GM21447 (cell line): ENCODE results near the gene KIRREL3.
"Not testable (repeated sequence)": the region's sequence is repeated elsewhere in the genome, so short reads cannot be mapped to it uniquely, and the experiment has no call there.

ENCODE experiments used
- ATAC-seq: cut with Tn5 transposase; IDR thresholded peaks from one replicate; pipeline ENCODE4 v1.9.1; 2021; ENCODE audit not compliant: unreplicated experiment

Gene KIRREL3

GRCh38 chr11:126959700-126960099 is 40.9 kb downstream of the KIRREL3 start:
- no peak for ATAC-seq

GRCh38 chr11:126956635-126957034 is 43.9 kb downstream of the KIRREL3 start:
- ATAC-seq, result no peak

- not testable (repeated sequence) for ATAC-seq
These were observed 48.0 kb downstream of the KIRREL3 start for GRCh38 chr11:126952533-126952932.

DNA sequence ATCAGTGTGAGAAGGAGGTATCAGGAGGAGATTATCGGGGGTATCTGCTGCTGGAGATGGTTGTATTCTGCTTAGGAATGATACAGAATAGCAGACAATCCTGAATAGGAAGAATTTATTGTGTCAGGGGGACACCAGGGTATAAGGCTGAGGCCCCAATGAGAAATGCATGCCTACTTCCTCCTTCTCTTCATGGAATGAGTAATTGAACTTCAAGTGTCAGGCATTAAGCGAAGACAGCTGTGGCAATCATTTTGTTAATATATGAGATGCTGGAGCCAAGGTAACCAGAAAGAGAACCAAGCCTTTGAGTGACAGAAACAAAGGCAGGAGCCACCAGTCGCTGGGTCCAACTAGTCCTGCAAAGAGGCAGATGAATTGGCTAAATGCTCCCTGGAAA is 49.1 kb downstream of the KIRREL3 start:
- no peak for ATAC-seq

GRCh38 chr11:126949066-126949891 is 51.3 kb downstream of the KIRREL3 start:
- no peak for ATAC-seq

DNA sequence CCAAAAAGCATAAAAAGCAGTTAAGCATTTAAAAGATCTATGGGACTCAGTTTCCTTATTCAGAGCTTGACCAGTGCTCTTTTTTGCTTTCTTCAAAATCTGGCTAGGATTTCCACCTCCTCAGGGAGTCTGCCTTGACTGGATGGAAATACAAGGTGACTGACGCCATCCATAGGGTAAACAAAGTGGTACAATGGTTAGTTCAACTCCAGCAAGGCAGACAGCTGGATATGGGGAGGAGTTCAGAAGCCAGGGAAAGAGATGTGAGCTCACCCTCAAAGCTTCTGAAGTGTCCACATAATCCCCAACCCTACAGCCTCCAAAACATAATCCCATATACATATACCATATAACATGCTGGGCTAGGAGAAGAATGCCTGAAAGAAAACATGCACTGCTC is 52.0 kb downstream of the KIRREL3 start:
- no peak for ATAC-seq

DNA sequence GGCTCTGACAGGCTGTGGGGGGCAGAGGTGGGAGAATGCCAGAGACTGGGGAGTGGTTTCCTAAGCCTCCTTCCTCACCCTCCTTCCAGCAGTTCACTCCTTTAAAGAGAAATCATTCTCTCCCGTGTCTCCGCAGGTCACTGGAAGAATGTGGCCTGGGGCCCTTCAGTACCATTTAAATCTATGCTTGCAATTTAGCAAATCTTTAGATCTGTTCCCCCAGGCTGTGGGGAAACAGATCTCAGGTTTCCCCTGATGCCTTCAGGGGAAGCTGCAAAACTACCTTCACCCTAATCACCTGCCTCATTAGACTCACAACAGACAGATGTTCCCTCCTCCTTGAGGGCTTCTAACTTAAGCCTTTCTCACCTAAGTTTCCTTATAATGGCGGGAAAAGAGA is 55.3 kb downstream of the KIRREL3 start:
- ATAC-seq, result no peak

DNA sequence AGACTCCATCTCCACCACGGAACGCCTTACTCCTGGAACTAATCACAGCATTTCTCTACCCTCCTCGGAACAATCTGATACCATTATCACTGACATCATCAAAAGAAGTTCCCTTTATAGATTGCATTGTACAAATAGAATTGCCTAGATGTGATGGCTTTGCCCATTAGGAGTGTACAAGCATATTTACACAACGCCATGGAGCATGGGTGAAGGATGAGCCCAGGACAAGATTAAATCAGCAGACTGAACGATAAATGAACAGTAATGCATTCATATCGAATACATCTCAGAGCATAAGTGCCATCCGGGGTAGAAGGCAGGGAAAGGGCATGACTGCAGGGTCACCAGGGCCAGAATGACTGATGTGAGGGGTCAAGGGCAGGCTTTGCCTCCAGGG is 57.3 kb downstream of the KIRREL3 start:
- no peak for ATAC-seq

DNA sequence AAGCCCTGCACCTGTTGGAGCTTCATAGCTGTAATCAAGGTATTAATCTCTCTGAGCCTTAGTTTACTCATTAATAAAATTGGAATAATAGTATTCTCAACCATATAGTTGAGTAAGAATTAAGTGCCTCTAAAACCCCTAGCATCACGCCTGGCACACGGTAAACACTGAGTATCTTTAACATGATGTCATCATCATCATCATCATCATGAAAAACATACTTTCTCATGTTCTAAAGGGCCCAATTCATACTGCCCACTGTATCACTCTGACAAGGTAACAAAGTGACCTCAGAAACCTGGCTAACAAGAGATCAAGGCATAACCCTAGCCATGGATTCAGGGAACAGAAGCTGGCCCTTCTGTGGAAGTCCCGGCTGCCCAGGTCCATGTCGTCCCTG is 58.4 kb downstream of the KIRREL3 start:
- ATAC-seq, result no peak

- no peak for ATAC-seq
These were observed 61.0 kb downstream of the KIRREL3 start for GRCh38 chr11:126939552-126939951.

DNA sequence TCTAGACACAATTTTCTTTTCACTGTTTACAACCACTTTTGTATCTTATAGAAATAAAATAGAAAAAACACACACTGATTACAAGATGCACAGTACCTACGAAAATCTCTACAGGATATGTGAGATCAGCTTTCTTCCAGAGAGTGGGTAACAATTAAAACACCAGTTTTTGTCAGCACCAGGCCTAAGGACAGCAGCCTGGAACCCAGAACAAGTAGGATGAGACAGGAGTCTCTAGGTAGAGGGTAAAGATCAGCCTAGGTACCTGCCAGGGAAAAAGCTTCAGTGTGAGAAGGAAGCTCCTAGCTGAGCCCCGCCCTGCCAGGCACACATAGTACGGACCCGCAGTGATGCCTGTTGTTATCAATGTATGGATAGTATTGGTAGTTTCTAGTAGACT is 61.9 kb downstream of the KIRREL3 start:
- no peak for ATAC-seq

- ATAC-seq, result no peak
These were observed 70.3 kb downstream of the KIRREL3 start for GRCh38 chr11:126930091-126930841.

DNA sequence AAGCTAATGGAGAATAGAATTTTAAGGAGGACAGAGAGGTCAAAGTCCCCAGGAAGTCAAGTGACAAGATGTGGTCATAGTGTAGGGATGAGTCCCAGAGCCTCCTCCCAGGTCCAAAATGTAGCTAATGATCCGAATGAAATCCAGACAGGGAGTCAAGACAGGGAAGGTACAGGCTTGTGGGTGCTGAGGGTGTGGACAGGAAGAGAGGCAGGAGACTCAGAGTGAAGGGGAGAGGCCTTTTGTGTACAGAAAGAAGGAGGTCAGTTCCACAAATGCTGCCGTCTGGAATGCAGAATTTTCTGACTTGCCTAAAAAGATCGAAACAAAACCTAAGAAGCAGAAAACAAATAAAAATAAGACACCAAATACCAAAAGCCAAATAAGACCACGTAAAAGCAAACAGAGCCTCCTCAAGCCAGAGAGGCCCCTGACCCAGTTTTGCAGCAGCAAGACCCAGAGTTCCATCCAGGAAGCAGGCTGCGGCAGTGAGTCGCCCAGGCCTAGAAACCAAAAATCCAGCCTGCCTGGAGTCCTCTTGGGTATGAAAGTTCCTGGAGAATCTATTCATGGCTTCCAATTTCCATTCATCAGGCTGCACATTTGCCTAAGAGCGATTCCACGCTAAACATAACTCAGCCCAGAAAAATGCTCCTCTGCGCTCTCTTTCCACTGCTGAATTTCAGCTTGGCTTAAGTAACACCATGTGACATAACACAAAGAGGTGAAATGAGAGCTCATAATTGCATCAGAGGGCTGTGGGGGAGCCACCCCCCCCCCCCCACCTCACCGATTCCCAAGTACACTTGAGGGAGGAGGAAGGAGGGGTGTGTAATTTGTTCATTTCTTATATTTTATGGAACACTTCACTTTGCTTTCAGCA is 71.2 kb downstream of the KIRREL3 start:
- ATAC-seq, result no peak

DNA sequence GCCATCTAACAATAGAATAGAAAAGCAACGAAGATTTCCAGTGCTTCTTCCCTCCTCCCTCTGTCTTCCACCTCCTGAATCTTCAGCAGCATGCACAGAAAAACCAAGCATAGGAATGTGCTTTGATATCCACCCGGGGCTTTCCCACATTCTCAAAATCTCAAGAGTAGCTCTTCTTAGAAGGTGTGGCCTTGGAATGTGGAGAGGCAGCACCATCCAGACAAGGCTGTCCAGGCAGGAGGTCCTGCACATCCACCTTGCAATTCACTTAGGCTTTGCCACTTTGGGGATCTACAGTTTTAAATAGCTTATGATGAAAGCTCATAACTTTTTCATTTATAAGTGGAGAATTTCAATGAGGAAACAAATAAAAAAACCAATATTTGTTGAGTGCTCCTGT is 72.9 kb downstream of the KIRREL3 start:
- no peak for ATAC-seq

DNA sequence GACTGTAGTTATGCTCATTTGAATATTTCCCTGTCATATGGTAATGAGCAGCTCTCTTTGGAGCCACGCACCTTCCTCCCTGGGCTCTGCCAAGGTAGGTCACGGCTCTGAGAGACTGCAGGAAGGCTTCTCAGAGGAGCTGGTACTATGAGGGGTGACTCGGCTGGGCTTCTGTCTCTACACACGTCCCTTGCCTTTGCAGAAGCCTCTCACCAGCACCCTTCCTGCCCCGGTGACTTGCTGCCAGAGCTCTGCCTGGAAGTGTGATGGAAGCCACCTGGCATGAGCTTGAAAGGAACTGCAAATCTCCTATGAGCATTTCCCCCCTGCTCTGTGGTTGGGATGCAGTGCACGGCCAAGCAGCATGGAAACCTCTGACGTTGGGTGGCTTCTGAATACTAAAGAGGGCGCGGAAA is 74.2 kb downstream of the KIRREL3 start:
- ATAC-seq, result no peak

- ATAC-seq, result no peak
These were observed 75.1 kb downstream of the KIRREL3 start for GRCh38 chr11:126925321-126926093.

DNA sequence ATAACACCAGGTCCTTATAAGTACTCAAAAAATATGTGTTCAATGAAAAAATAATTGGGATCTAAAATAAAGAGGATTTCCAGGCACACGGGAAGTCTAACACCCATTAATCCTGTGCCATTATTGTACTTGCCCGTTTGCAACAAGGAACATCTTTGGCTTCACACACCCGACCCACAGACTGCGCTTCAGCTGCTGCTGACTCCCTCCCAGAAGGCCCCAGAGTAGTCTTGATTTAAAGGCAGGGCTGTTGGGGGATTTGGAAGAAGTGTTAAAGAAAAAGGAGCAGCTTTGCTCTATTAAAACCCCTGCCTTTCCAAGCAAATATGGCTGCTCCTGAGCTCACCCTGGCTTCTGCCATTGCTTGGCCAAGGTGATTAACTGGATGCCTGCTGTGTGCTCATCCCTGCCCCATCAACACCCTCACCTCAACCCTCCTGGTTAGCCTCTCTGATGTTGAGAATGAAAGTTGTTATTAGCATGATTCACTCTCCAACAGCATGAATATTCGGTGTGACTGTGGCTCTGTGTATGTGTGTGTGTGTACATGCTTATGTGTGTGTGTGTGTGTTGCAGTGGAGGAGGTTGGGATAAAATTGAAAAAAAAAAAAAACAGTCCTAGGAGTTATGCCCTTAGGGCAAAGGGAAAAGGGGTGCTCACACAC is 76.1 kb downstream of the KIRREL3 start:
- ATAC-seq, result no peak

GRCh38 chr11:126920833-126921232 is 79.7 kb downstream of the KIRREL3 start:
- no peak for ATAC-seq

DNA sequence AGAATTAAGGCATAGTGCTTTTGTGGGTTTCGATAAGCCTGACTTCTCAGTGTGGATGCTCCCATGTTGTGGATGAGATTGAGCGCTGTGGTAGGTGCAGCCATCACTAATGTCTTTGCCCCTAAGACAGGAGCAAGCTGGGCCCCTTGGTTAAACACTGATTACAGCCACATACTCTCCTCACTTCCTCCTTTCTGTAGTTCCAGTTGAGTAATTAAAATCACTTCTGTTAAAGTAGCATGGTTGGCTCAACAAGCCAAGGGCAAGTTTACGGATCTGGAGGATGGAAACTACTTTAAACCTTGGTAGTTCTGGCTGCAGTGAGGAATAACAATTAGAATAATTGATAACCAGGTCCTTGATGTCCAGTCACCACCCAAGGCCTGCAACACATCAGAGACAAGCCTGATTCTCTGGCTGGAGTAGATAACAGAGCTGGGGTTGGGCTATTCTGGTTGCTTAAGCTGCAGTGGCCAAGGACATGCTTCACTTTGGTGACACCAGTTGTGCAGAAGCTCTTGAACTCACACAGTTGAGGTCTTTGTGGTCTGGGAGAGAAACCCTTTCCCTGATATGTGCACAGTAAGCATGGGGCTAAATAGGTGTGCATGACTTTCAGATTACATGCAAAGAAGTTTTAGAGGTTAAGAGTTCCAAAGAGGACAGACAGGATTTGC is 81.3 kb downstream of the KIRREL3 start:
- ATAC-seq, result peak; percentile 54

GRCh38 chr11:126918556-126918955 is 82.0 kb downstream of the KIRREL3 start:
- ATAC-seq, result no peak
